NCI-H1694 (cell line): ENCODE results near the gene SPRR5.

ENCODE experiments used
- DNase-seq: peaks from one replicate; lab custom pipeline; 2025; lab: John Stamatoyannopoulos, UW

Gene SPRR5

DNA sequence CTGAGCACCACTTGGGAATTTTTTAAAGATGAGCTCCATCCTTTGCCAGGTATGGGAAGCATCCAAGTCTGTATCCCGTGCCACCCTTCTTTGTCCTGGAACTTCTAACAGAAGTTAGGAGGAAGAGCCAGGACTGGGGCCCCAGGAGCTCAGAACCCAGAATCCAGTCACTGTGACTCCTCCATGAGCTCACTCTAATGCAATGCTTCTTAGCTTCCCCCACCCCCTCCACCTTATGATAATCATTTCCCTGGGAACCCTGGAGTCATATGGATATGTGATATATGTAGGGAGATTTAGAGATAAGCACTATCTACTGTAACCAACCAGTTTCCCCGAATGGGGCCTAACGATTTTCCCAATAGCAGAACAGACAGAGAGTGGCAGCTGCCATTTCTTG, 758 bp upstream of the SPRR5 start:
- DNase-seq: no peak

DNA sequence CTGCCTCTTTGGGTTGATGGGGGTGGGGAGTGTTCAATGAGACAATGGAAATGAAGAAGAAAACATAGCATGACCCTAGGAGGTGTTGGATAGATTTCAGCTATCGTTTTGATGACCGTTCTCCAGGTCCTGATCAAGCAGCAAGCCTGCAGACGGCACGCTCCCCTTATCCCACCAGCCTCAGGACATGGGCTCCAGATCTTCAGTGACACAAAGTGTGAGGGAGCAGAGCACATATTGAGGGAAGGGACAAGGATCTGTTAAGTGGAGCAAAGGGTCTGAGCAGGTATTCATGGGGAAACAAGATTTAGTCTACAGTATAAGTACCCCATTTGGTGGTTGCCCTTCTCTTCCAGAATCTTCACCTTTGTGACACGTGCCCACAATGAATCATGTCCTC, 4.7 kb downstream of the SPRR5 start:
- no peak for DNase-seq

DNA sequence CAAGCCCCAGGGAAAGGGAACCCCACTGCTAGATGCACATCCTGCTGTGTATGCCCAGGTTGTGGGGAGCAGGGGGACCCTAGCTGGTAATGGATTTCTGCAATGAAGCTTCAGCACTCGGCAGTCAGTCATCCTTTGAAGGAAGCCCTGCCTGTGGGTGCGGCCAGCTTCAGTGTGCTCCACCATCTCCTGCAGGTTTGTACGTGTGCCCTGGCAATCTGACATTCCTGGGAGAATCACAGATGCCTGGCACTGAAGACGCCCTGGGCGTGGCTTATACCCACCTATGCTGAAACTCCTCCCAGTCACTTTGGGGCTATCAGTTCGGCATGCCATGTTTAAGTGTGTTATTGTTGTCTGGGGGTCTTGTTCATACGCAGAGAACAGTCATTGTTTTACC, 6.8 kb downstream of the SPRR5 start:
- no peak for DNase-seq

DNA sequence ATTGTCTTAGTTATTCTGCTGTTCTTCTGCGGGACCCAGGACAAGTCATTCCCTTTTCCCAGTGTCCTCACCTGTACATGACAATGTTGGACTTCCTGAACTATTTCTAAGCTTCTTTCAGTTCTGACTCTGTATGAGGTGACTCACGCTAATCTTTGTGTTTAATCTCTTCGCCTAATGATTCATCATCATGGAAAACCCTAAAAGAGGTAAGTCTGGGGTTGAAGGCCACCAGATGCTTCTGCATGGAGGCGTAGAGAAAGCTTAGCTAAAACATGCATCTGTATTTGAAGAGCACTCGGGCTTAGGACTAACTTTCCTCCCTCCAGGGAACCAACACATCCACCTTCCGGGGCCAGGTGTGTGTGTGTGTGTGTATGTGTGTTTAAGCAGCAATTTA, 7.4 kb downstream of the SPRR5 start:
- no peak for DNase-seq

DNA sequence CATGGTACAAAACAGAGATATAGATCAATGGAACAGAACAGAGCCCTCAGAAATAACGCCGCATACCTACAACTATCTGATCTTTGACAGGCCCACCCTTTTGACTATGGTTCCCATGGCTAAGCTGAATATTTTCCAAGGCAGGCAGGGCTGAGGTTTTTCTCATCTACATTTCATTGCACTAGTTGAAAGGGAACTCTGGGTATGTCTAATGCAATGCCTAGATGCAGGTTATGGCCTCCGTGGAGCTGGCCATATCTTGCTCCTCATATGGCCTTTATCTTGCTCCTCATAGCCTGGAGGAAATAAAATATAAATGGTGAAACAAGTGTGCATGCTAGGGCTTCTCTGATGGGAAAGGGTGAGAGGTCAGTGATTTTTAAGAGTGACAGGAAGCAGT, 10.6 kb downstream of the SPRR5 start:
- DNase-seq: no peak

- DNase-seq: no peak
Observed at GRCh38 chr1:152959273-152959672, 12.3 kb downstream of the SPRR5 start.

DNA sequence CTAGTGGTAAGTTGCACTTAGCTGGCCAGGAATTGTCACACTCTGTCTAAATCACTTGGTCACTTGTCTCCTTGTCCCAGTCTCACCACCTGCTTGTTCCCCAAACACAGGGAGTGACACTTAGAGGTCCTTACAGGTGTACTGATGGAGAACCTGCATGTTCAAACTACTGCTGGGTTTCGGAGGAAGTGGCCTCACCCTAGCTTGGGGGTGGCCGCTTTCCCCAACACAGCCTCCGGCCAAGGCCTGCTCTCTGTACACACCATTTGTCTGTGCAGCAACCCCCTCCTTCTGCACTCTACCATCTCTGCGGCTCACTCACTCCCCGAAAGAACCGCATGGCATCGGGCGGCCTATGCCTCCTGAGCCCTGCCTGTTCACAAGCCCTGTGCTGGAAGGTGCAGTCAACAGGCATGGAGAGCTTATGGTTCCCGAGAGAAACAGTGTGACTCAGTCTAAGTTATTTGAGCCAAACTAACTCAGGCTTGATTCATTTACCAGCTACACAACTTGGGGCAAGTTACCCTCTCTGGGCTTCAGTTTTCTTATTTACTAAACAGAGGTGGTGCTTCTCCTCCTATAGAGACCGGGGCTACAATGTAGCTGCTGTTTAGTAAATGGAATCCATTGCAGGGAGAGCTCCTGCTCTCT, 12.9 kb downstream of the SPRR5 start:
- DNase-seq: no peak

- DNase-seq: no peak
Observed at GRCh38 chr1:152960452-152961044, 13.5 kb downstream of the SPRR5 start.

DNA sequence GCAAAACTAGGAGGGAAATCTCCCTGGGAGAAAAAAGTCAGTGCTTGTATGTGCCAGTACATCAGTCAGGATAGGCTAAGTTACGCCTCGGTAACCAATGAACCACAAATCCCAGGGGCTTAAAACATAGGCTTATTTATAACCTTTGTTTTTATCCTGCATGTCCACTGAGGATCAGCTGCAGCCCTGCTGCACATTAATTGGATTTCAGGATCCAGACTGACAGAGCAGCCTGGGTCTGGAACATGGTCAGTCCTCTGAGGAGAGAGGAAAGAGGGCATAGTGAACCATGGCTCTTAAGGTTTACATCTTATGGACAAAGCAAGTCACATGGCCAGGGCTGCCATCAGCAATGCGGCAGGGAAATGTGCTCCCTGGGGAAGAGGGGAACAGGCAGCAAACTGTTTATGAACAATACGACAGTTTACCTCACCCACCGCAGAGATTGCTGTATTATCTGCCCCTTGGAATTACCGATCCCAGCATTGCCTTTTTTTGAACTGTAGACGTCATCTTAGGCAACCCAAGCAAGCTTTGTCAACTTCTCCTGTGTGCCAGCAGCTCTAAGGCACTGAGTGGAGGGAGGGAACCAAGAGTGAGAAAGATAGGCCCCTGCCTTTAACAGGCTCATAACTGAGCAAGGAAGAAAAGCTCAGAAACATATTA, 14.4 kb downstream of the SPRR5 start:
- no peak for DNase-seq

DNA sequence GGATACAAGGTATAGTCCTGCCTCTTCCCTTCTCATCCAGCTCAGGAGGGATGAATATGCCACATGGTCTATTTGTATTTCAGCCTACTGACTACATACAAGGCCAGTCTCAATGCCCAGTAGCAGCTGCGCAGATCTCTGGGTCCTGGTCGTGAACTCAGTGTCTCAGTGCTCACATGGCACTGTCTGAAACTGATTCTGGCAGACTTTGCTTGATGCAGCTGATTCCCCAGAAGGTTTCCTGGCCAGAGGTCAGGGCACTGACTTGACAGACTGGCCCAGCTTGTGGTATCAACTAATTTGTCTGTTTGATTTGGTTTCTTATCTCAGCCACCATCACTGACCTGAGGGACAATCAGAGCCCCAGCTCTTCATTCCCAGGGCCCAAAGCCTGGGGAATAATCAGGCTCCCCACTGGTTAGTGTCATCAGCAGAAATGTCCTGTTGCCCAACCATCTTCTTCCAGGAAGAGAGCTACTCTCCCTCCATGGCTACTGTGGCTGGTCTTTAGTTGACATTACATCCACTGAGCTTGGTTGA, 15.9 kb downstream of the SPRR5 start:
- DNase-seq: no peak

DNA sequence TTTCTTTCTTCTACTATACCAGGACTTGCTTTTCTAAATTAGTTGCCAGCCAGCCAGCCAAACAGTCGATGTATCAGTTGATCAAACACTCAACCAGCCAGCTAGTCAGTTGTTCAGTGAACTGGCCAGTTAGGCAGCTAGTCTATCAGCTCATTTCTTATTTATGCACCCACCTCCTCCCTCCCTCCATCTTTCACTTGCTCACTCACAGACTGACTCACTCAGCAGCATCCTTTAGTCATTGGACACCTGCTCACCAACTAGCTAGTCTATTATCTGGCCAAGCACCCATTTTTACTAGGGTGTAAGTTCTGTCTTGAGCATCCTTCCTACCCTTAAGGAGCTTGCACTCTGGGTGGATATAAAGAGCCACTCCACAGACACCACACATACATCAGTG, 17.5 kb downstream of the SPRR5 start:
- no peak for DNase-seq

GRCh38 chr1:152965853-152966252, 18.8 kb downstream of the SPRR5 start:
- DNase-seq: no peak

DNA sequence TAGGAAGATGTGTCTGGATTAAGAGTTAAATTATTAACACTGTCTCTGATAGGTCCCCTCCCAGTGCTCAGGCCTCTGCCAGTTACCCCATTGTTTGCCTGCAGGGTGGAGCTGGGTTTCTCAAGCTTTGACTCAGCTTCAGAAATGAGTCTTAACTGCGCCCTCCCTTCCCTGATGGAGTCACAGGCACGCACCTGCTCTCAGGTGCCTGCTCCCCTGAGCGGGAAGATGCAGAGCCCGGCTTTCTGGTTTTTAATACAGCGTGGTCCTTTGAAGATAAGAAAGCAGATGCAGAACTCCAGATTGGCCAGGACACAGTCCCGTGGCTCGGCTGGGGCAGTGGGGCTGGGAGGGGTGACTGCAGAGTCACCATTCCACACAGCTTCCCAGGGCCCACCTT, 20.2 kb downstream of the SPRR5 start:
- no peak for DNase-seq

- DNase-seq: no peak
Observed at GRCh38 chr1:152968248-152968647, 21.2 kb downstream of the SPRR5 start.

- no peak for DNase-seq
Observed at GRCh38 chr1:152969036-152969435, 22.0 kb downstream of the SPRR5 start.

GRCh38 chr1:152970495-152970894, 23.5 kb downstream of the SPRR5 start, which contains the start of gene SPRR4:
Gene SPRR4, plus strand, starts transcription at chr1:152970648. Its CDS starts 1,243 bp downstream, at chr1:152971891.
- DNase-seq: no peak

DNA sequence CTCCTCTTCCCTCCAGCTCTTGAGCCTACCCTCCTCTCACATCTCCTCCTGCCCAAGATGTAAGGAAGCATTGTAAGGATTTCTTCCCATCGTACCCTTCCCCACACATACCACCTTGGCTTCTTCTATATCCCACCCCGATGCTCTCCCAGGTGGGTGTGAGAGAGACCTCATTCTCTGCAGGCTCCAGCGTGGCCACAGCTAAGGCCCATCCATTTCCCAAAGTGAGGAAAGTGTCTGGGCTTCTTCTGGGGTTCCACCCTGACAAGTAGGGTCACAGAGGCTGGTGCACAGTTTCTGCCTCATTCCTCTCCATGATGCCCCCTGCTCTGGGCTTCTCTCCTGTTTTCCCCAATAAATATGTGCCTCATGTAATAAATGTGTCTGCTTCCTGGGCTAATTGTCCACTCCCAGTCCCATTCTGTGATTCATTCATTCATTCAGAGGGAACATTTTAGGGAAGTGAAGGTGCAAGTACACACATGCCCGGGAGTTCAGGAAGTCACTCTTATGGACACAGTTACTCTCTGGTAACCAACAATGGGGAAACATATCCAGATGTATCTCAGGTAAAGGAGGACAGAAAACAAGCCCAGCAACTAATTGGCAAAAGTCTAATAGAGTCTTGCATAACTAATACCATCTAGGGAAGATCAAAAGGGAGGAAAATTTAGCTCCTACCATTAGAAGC, 25.3 kb downstream of the SPRR5 start:
- DNase-seq: no peak

GRCh38 chr1:152976688-152977087, 29.7 kb downstream of the SPRR5 start:
- DNase-seq: no peak

DNA sequence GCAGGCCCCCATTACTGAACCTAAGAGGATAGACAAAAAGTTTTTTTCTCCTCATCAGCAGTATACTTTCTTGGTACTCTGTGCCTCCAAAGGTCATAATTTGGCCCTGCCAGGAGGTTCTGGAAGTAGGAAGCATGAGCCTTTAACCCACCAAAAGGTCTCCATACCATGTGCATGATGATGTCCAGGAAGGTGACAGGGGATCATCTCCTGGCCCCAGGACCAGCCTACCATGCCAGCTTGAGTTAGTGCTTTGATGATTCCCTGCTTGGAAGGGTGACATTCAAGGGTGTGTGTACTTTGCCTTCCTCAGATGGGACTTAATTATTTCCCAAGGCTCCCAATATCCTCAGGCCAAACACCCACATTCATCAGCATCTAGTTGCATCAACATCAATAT, 30.6 kb downstream of the SPRR5 start:
- no peak for DNase-seq

DNA sequence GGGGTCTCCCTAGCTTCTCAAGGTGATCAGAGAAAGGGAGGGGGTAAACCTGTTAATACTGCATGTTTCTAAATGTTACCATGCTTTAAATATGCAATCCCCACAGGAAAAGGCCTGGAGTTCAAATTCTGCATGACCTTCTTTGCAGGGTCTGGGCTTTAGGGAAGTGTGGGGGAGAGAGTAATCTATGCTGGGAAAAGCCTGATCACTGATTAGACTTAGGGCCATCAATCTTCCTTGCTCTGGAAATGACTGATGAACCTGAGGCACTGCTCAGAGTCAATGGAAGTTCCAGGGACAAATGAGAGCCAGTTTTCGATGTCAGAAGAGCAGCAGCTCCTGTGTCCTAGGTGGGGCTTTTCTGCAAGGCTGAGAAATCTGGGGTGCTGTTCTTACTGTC, 33.7 kb downstream of the SPRR5 start:
- DNase-seq: no peak

DNA sequence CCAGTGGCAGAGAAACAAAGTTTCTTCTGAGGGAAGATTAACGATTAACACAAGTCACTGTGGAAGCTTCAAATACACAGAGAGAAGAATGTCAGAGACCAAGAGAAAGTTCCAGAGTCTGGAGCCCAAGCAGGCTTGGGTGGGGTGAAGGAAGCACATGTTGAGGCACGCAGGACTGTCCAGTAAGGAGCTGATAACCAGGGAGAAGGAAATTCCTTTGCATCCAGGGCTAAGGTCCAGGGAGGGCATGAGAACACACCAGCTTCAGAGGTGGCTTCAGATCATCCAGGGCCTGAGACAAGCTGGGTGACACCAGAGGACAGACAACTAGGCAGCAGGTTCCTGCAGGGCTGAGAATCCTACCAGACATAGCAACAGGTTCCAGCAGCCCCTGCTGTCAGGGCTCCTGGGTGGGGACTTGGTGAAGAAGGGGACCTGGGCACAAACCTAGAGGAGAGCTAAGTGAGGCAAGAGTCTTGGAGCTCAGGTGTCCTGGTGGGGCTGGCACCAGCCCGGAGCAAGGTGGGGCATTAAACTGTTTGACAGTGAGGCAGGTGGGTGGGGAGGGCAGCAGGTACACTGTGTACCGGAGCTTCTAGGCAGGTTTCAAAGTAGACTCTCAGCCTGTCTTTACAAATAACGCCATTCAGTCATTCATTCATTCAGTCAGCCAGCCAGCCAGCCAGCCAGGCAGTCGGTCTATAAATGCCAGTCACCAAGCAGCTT, 34.3 kb downstream of the SPRR5 start:
- DNase-seq: no peak

DNA sequence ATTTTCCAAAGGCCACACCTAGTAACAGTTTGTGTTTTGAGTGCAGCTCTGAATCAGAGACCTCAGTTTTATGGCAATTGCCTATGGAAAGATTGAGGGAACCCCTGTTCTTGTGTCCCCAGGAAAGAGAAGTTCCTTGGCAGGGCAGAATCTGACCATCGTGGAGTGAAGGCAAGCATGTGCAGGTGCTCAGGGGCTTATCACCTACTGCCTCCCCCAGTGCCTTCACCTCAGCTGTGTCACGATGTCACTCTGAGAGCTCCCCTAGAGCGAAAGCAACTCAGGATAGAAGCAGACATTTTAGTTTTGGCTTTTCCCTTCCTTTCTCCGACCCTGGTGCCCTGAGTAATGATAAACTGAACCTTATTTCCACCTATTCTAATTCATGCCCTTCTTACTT, 35.1 kb downstream of the SPRR5 start:
- DNase-seq: no peak
